ENCODE data around the gene TM2D1. TPM values are rescaled to one million over a fixed set of nuclear protein-coding genes. Genes with fewer than 3 reads are reported as not detected.

Gene TM2D1
- total RNA-seq, 2 donors from 2014 or later, result 24.1 to 32.9 TPM

GRCh38 chr1:61692155-61692800, 32.7 kb downstream of the TM2D1 start:
- Mint-ChIP-seq H3K36me3 (ENCODE audit: low read depth) (peaks cover 8% of the 10 kb centered on the region), H3K4me3 (no peak overlapping the region), H3K9me3 (no peaks in the 10 kb centered on the region), H3K27ac (no peak overlapping the region), H3K27me3 (ENCODE audit: insufficient read depth) (no peaks in the 10 kb centered on the region), H3K4me1 (no peaks in the 10 kb centered on the region)
- TF ChIP-seq, protein P1, sequence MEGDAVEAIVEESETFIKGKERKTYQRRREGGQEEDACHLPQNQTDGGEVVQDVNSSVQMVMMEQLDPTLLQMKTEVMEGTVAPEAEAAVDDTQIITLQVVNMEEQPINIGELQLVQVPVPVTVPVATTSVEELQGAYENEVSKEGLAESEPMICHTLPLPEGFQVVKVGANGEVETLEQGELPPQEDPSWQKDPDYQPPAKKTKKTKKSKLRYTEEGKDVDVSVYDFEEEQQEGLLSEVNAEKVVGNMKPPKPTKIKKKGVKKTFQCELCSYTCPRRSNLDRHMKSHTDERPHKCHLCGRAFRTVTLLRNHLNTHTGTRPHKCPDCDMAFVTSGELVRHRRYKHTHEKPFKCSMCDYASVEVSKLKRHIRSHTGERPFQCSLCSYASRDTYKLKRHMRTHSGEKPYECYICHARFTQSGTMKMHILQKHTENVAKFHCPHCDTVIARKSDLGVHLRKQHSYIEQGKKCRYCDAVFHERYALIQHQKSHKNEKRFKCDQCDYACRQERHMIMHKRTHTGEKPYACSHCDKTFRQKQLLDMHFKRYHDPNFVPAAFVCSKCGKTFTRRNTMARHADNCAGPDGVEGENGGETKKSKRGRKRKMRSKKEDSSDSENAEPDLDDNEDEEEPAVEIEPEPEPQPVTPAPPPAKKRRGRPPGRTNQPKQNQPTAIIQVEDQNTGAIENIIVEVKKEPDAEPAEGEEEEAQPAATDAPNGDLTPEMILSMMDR (conservative IDR thresholded peaks at IDR 0.05), result no peak
- 95% methylated on average over 3 of the region's 3 CpGs; no CpG with 5 or more reads in 1 of the 2 experiments for WGBS, 2 experiments (ENCODE audit: insufficient coverage in 1 of 2, insufficient read length in 1 of 2)
- no peak overlapping the region for H3K4me3 ChIP-seq (ENCODE audit: low read length)
- H3K9me3 ChIP-seq (ENCODE audit: control insufficient read depth, low read length), result no peaks in the 10 kb centered on the region
- peaks cover 19% of the 10 kb centered on the region for H3K36me3 ChIP-seq (ENCODE audit: control insufficient read depth, insufficient read depth, low read length)
- H3K27ac ChIP-seq (ENCODE audit: low read depth, low read length), result no peak overlapping the region
- no peak overlapping the region for H3K9ac ChIP-seq (ENCODE audit: extremely low read depth, low read length, poor library complexity, severe bottlenecking)
- H3K4me1 ChIP-seq (ENCODE audit: control insufficient read depth, insufficient read depth, low read length), result no peaks in the 10 kb centered on the region
- no peak for DNase-seq
- H3K27me3 ChIP-seq (ENCODE audit: control insufficient read depth, insufficient read depth, low read length, poor library complexity, severe bottlenecking), result peaks cover under 1% of the 10 kb centered on the region

DNA sequence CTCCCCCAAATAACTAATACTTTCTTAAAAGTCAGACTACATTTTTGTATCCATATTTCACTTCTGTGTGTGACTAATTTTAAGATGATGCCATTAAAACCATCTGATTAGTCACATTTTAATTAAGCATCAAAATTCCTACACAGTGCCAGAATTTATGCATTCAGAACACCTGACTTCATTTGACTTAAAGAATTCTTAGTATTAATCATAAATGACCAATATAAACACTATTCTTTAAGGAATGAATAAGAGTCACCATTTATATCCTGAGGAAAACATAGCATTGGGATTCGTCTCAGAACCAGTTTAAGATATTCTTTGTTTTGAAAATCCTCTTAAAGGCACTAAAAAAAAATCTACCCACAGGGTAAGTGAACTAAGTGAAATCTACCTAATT, 37.0 kb downstream of the TM2D1 start:
- 100% methylated on average over 1 of the region's 1 CpG for WGBS, 2 experiments (ENCODE audit: insufficient coverage in 1 of 2, insufficient read length in 1 of 2)
- TF ChIP-seq, protein P1 (conservative IDR thresholded peaks at IDR 0.05), result no peak
- Mint-ChIP-seq H3K36me3 (ENCODE audit: low read depth) (peaks cover 12% of the 10 kb centered on the region), H3K27ac (no peak overlapping the region), H3K27me3 (ENCODE audit: insufficient read depth) (no peaks in the 10 kb centered on the region), H3K4me3 (no peak overlapping the region), H3K4me1 (no peaks in the 10 kb centered on the region), H3K9me3 (no peaks in the 10 kb centered on the region)
- no peaks in the 10 kb centered on the region for H3K27me3 ChIP-seq (ENCODE audit: control insufficient read depth, insufficient read depth, low read length, poor library complexity, severe bottlenecking)
- H3K9ac ChIP-seq (ENCODE audit: extremely low read depth, low read length, poor library complexity, severe bottlenecking), result no peak overlapping the region
- H3K9me3 ChIP-seq (ENCODE audit: control insufficient read depth, low read length), result no peaks in the 10 kb centered on the region
- H3K4me3 ChIP-seq (ENCODE audit: low read length), result no peak overlapping the region
- DNase-seq, result no peak
- peaks cover 20% of the 10 kb centered on the region for H3K36me3 ChIP-seq (ENCODE audit: control insufficient read depth, insufficient read depth, low read length)
- no peak overlapping the region for H3K27ac ChIP-seq (ENCODE audit: low read depth, low read length)
- no peaks in the 10 kb centered on the region for H3K4me1 ChIP-seq (ENCODE audit: control insufficient read depth, insufficient read depth, low read length)

GRCh38 chr1:61682891-61683290, 42.0 kb downstream of the TM2D1 start:
- no peak overlapping the region for H3K27ac Mint-ChIP-seq
- H3K27me3 Mint-ChIP-seq (ENCODE audit: insufficient read depth), result peaks cover 3% of the 10 kb centered on the region
- 97 to 100% methylated on average over 2 to 3 of the region's 3 CpGs for WGBS, 2 experiments (ENCODE audit: insufficient coverage in 1 of 2, insufficient read length in 1 of 2)
- Histone ChIP-seq H3K9ac (ENCODE audit: extremely low read depth, low read length, poor library complexity, severe bottlenecking) (no peak overlapping the region), H3K27ac (ENCODE audit: low read depth, low read length) (no peak overlapping the region), H3K27me3 (ENCODE audit: control insufficient read depth, insufficient read depth, low read length, poor library complexity, severe bottlenecking) (peaks cover 15% of the 10 kb centered on the region), H3K36me3 (ENCODE audit: control insufficient read depth, insufficient read depth, low read length) (peaks cover 30% of the 10 kb centered on the region), H3K4me1 (ENCODE audit: control insufficient read depth, insufficient read depth, low read length) (no peaks in the 10 kb centered on the region), H3K4me3 (ENCODE audit: low read length) (no peak overlapping the region), H3K9me3 (ENCODE audit: control insufficient read depth, low read length) (no peaks in the 10 kb centered on the region)
- H3K36me3 Mint-ChIP-seq (ENCODE audit: low read depth), result peaks cover 25% of the 10 kb centered on the region
- TF ChIP-seq, protein P1 (conservative IDR thresholded peaks at IDR 0.05), result no peak
- no peaks in the 10 kb centered on the region for H3K9me3 Mint-ChIP-seq
- DNase-seq, result no peak
- no peaks in the 10 kb centered on the region for H3K4me1 Mint-ChIP-seq
- H3K4me3 Mint-ChIP-seq, result no peak overlapping the region
